ENCODE results near the gene SLC15A2.

- TF ChIP-seq POLR2A (IDR thresholded peaks at IDR 0.05; ENCODE audit: low read depth, low read length), result no peak
- TF ChIP-seq POLR2AphosphoS5 (IDR thresholded peaks at IDR 0.05; ENCODE audit: low read depth, low read length), result no peak
Measured at GRCh38 chr3:121913305-121913990, 19.2 kb downstream of the SLC15A2 start.
